ENCODE measurements around the gene FGF3. TPM values are rescaled to one million over a fixed set of nuclear protein-coding genes. Genes with fewer than 3 reads are reported as not detected.
A peak's percentile ranks its signal among the peaks of the same experiment; 100 is the strongest.
"Not testable (repeated sequence)": the region's sequence is repeated elsewhere in the genome, so short reads cannot be mapped to it uniquely, and the experiment has no call there.

The FGF3 gene
- polyA plus RNA-seq, 1 donor (not counting 4 experiments of a cell fraction or from before 2014, with no cell fraction given): not detected

GRCh38 chr11:69770540-69770939, 48.7 kb downstream of the FGF3 start:
- Histone ChIP-seq H3K9me3 (ENCODE audit: control insufficient read depth, low read depth, low read length) (no peaks in the 10 kb centered on the region), H3K4me2 (ENCODE audit: control insufficient read depth, extremely low read depth, insufficient read depth, low read depth, low read length) (no peak overlapping the region), H3K4me1 (ENCODE audit: control insufficient read depth, extremely low read depth, insufficient read depth, low read length) (no peaks in the 10 kb centered on the region), H3K36me3 (ENCODE audit: control insufficient read depth in 2 of 2, extremely low read depth in 1 of 2, insufficient read depth in 2 of 2, low read length in 2 of 2) (no peaks in the 10 kb centered on the region), H3K27me3 (ENCODE audit: control insufficient read depth, extremely low read depth, insufficient read depth, low read length) (peaks cover 47% of the 10 kb centered on the region), H3K4me3 (ENCODE audit: control insufficient read depth in 2 of 3, extremely low read depth in 1 of 3, insufficient read depth in 2 of 3, low read depth in 1 of 3, low read length in 3 of 3) (no peak overlapping the region), H3K79me2 (ENCODE audit: control insufficient read depth, insufficient read depth, low read length) (no peaks in the 10 kb centered on the region), H4K20me1 (ENCODE audit: control insufficient read depth, extremely low read depth, insufficient read depth, low read length) (peaks cover 1% of the 10 kb centered on the region), H3K9ac (ENCODE audit: control insufficient read depth, extremely low read depth, insufficient read depth, low read length) (no peak overlapping the region), H3K27ac (ENCODE audit: control insufficient read depth, insufficient read depth, low read length) (no peak overlapping the region), H2AFZ (ENCODE audit: control insufficient read depth, low read length) (no peak overlapping the region), H3K9me1 (ENCODE audit: control insufficient read depth, extremely low read depth, insufficient read depth, low read length) (no peaks in the 10 kb centered on the region)
- TF ChIP-seq EZH2 (IDR thresholded peaks at IDR 0.05; ENCODE audit: low read length): no peak
- TF ChIP-seq, protein P1, sequence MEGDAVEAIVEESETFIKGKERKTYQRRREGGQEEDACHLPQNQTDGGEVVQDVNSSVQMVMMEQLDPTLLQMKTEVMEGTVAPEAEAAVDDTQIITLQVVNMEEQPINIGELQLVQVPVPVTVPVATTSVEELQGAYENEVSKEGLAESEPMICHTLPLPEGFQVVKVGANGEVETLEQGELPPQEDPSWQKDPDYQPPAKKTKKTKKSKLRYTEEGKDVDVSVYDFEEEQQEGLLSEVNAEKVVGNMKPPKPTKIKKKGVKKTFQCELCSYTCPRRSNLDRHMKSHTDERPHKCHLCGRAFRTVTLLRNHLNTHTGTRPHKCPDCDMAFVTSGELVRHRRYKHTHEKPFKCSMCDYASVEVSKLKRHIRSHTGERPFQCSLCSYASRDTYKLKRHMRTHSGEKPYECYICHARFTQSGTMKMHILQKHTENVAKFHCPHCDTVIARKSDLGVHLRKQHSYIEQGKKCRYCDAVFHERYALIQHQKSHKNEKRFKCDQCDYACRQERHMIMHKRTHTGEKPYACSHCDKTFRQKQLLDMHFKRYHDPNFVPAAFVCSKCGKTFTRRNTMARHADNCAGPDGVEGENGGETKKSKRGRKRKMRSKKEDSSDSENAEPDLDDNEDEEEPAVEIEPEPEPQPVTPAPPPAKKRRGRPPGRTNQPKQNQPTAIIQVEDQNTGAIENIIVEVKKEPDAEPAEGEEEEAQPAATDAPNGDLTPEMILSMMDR (optimal IDR thresholded peaks at IDR 0.05 in 1 of 3, IDR thresholded peaks at IDR 0.05 in 1 of 3, conservative IDR thresholded peaks at IDR 0.05 in 1 of 3; ENCODE audit: extremely low read depth in 1 of 3, insufficient read depth in 2 of 3, low read length in 3 of 3): peak in 1 of 3 experiments; percentile 1
- FAIRE-seq: no peak
- dilution Hi-C loops (cut with MboI; ENCODE audit: extremely low pct_ligation_motif_present, low sequenced_read_pairs): no loop called here
- no peak for DNase-seq (ENCODE audit: low read depth, low spot score)

DNA sequence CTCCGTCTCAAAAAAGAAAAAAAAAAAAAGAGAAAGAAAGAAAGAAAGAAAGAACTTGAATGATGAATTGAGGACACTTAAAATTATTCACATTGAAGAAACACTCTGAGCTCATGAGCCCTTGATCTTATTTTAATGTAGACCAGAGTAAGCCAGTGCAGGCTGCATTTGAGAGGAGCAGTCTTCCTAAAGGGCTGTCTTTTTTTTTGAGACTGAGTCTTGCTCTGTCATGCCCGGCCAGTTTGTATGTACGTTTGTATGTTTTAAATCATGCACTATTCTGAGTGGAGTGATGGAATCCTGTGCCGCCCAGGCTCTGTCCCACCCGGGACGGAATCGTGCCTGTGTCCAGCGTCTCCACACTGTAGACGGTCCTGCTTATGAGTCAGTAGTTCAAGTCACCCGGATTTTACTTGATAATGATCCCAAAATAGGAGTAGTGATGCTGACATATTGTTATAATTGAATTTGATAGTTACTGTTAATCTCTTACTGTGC, 53.7 kb downstream of the FGF3 start:
- Histone ChIP-seq H3K27ac (ENCODE audit: control insufficient read depth, insufficient read depth, low read length) (no peak overlapping the region), H3K4me1 (ENCODE audit: control insufficient read depth, extremely low read depth, insufficient read depth, low read length) (no peaks in the 10 kb centered on the region), H3K9ac (ENCODE audit: control insufficient read depth, extremely low read depth, insufficient read depth, low read length) (no peak overlapping the region), H3K79me2 (ENCODE audit: control insufficient read depth, insufficient read depth, low read length) (no peaks in the 10 kb centered on the region), H3K9me3 (ENCODE audit: control insufficient read depth, low read depth, low read length) (no peaks in the 10 kb centered on the region), H3K4me3 (ENCODE audit: control insufficient read depth in 2 of 3, extremely low read depth in 1 of 3, insufficient read depth in 2 of 3, low read depth in 1 of 3, low read length in 3 of 3) (no peak overlapping the region), H4K20me1 (ENCODE audit: control insufficient read depth, extremely low read depth, insufficient read depth, low read length) (no peaks in the 10 kb centered on the region), H3K36me3 (ENCODE audit: control insufficient read depth in 2 of 2, extremely low read depth in 1 of 2, insufficient read depth in 2 of 2, low read length in 2 of 2) (no peaks in the 10 kb centered on the region), H2AFZ (ENCODE audit: control insufficient read depth, low read length) (no peak overlapping the region), H3K4me2 (ENCODE audit: control insufficient read depth, extremely low read depth, insufficient read depth, low read depth, low read length) (no peak overlapping the region), H3K9me1 (ENCODE audit: control insufficient read depth, extremely low read depth, insufficient read depth, low read length) (no peaks in the 10 kb centered on the region), H3K27me3 (ENCODE audit: control insufficient read depth, extremely low read depth, insufficient read depth, low read length) (peaks cover 6% of the 10 kb centered on the region)
- no peak for FAIRE-seq
- dilution Hi-C loops (cut with MboI; ENCODE audit: extremely low pct_ligation_motif_present, low sequenced_read_pairs): no loop called here
- DNase-seq (ENCODE audit: low read depth, low spot score): no peak
- TF ChIP-seq EZH2 (IDR thresholded peaks at IDR 0.05; ENCODE audit: low read length): no peak
- TF ChIP-seq, protein P1 (optimal IDR thresholded peaks at IDR 0.05 in 1 of 3, IDR thresholded peaks at IDR 0.05 in 1 of 3, conservative IDR thresholded peaks at IDR 0.05 in 1 of 3; ENCODE audit: extremely low read depth in 1 of 3, insufficient read depth in 2 of 3, low read length in 3 of 3): no peak

DNA sequence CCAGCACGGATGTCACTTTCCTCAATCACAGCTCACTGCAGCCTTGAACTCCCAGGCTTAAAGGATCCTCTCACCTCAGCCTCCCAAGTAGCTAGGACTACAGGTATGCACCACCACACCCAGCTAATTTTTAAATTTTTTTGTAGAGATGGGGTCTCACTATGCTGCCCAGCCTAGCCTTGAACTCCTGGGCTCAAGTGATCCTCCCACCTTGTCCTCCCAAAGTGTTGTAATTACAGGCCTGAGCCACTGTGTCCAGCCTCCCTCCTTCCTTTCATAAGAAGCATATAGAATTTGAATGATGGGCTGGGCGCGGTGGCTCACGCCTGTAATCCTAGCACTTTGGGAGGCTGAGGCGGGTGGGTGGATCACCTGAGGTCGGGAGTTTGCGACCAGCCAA, 54.3 kb downstream of the FGF3 start:
- DNase-seq (ENCODE audit: low read depth, low spot score); H3K79me2 ChIP-seq (ENCODE audit: control insufficient read depth, insufficient read depth, low read length); H3K9me3 ChIP-seq (ENCODE audit: control insufficient read depth, low read depth, low read length); H2AFZ ChIP-seq (ENCODE audit: control insufficient read depth, low read length); dilution Hi-C loops (cut with MboI; ENCODE audit: extremely low pct_ligation_motif_present, low sequenced_read_pairs); H3K36me3 ChIP-seq (ENCODE audit: control insufficient read depth in 2 of 2, extremely low read depth in 1 of 2, insufficient read depth in 2 of 2, low read length in 2 of 2); H3K9me1 ChIP-seq (ENCODE audit: control insufficient read depth, extremely low read depth, insufficient read depth, low read length); H3K27me3 ChIP-seq (ENCODE audit: control insufficient read depth, extremely low read depth, insufficient read depth, low read length); FAIRE-seq; H3K4me3 ChIP-seq (ENCODE audit: control insufficient read depth in 2 of 3, extremely low read depth in 1 of 3, insufficient read depth in 2 of 3, low read depth in 1 of 3, low read length in 3 of 3); H3K27ac ChIP-seq (ENCODE audit: control insufficient read depth, insufficient read depth, low read length); H3K4me2 ChIP-seq (ENCODE audit: control insufficient read depth, extremely low read depth, insufficient read depth, low read depth, low read length); H3K9ac ChIP-seq (ENCODE audit: control insufficient read depth, extremely low read depth, insufficient read depth, low read length); H3K4me1 ChIP-seq (ENCODE audit: control insufficient read depth, extremely low read depth, insufficient read depth, low read length); H4K20me1 ChIP-seq (ENCODE audit: control insufficient read depth, extremely low read depth, insufficient read depth, low read length): not testable (repeated sequence)
